A549 (cell line): ENCODE data around the gene PACSIN1.

Experiments used
- CTCF ChIP-seq: fragments of >200 bp; sonication (Bioruptor Twin); formaldehyde crosslinking; IDR thresholded peaks from 3 replicates; pipeline ENCODE4 v1.5.1; 2016
- MYC ChIP-seq: IDR thresholded peaks from 2 replicates; pipeline ENCODE4 v1.6.1; 2012; ENCODE audit warnings: mild to moderate bottlenecking, inconsistent platforms, low read length, improper control_type of control experiment, borderline replicate concordance
- TF ChIP-seq, protein P1 (sequence below): IDR thresholded peaks from 2 replicates; pipeline ENCODE4 v1.6.1; 2012

DNA sequence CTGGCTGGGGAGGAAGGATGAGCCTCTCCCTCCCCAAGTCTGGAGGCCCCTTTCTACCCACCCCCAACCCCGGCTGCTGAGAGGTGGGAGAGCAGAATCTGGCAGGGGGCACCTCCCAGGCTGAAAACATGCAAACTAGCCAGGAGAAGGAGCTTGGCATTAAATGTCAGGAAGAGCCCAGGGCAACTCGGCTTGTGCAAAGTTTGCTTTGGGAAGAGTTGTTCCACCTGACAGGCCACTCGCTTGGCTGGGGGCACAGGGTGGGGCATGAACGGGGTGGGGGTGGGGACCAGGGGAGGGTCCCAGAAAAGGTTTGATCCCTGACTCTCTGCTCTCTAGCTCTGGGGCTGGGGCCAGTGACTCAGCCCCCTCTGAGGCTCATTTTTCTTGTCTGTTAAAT lies 87.3 kb downstream of the PACSIN1 start:
- TF ChIP-seq, protein P1, sequence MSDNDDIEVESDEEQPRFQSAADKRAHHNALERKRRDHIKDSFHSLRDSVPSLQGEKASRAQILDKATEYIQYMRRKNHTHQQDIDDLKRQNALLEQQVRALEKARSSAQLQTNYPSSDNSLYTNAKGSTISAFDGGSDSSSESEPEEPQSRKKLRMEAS = no peak
- TF ChIP-seq CTCF = no peak
- TF ChIP-seq MYC = no peak
